Right ventricle myocardium inferior (tissue), 1 donor: Measurements from ENCODE around the gene RHOT2. TPM values are rescaled to one million over a fixed set of nuclear protein-coding genes. Genes with fewer than 3 reads are reported as not detected.

Source experiments
- ATAC-seq: fragments of 200-7000 bp; cut with Tn5 transposase; one replicate; pipeline ENCODE4 v1.9.1; 2020; ENCODE audit warnings: mild to moderate bottlenecking, moderate library complexity
- DNase-seq: peaks from one replicate; pipeline ENCODE4 v3.0.0; 2021; ENCODE audit errors: missing footprints
- intact Hi-C: fragments of 100-400 bp; cut with DNase I; formaldehyde crosslinking; loops from one replicate; pipeline ENCODE4 v1.11.0; 2022
- total RNA-seq: library from RNA; stranded (reverse); fragmentation: NEBNext Ultra II Directional; extraction: Animal tissue kit (Norgen Biotek cat#: 25700); gene quantifications from one replicate; pipeline ENCODE4 v1.2.1, GENCODE V29; 2021
- donor health status: DM: no; HTN: yes; CAD: no; lungs with severe emphysema.

The RHOT2 gene
- total RNA-seq, 1 donor from 2014 or later = 86.0 TPM

DNA sequence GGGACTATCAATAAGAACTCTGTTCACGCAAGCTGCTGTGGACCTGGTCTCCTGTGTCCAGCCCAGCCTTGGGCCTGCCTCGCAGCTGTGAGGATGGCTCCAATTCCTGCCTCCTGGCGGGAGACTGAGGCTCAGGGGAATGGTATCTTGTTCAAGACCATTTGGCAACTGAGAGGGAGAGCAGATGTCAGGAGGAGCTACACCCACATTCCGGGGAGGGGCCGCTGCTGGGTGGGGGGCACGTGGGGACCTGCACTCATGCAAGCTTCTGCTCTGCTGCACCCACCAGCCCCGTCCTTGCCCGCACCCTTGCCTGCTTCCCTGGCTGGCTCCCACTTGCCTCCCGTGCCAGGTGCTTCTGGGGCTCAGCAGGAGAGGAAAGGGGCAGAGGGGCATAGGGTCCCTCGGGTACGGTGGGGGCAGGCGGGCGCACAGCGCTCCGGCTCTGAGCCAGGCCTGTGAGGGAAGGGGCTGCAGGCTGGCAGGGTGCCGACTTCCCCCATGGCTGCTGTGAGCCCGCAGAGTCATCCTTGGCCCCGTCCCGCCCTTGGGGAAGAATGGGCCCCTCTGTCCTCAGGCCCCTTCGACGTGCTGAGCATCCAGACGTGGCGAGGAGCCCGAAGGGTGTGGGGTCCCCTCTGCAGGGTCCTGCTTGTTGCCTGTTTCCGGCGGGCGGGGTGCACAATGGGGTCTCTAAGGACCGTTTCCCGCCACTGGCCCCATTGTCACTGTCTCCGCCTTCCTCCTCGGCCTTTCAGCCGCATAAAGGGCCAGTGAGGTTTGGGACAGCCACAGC is 49.7 kb downstream of the RHOT2 start:
- intact Hi-C loops = no loop called here
- DNase-seq = no peak
- no peak for ATAC-seq

DNA sequence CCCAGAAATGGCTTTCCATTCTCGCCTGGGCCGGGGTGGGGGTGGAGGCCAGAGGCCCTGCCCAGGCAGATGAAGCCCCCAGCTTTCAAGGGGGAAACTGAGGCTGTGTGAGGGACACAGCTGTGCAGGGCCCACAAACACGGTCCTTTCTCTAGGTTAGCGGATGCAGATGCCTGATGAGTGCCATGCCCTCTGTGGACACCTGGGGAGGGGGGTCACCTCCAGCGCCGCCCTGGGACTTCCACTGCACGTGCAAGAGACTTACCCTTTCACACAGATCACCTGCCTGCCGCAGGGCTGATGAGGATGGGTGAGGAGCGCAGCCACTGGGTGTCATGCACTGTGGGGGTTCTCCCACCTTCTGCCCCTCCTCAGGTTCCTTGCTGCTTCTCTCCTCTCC is 50.5 kb downstream of the RHOT2 start:
- intact Hi-C loops = no loop called here
- DNase-seq = no peak
- no peak for ATAC-seq

DNA sequence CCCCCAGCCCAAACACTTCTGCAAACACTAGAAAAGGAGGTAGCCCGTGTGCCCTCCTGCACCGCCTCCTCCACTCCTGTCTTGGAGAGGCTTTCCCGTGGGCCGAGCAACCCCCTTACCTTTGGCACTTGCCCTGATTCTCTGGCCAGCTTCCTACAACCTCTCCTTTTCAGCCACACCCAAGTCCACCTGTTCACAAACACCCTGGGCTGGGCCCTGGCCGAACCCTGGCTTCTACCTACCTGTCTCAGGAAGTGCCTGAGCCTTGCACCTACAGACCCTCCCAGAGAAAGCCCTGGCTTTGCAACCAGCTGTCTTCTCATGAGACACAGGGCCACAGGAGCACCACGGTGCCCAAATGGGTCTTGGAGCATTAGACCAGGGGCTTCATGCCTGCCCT is 51.0 kb downstream of the RHOT2 start:
- intact Hi-C loops = no loop called here
- no peak for ATAC-seq
- DNase-seq = no peak

DNA sequence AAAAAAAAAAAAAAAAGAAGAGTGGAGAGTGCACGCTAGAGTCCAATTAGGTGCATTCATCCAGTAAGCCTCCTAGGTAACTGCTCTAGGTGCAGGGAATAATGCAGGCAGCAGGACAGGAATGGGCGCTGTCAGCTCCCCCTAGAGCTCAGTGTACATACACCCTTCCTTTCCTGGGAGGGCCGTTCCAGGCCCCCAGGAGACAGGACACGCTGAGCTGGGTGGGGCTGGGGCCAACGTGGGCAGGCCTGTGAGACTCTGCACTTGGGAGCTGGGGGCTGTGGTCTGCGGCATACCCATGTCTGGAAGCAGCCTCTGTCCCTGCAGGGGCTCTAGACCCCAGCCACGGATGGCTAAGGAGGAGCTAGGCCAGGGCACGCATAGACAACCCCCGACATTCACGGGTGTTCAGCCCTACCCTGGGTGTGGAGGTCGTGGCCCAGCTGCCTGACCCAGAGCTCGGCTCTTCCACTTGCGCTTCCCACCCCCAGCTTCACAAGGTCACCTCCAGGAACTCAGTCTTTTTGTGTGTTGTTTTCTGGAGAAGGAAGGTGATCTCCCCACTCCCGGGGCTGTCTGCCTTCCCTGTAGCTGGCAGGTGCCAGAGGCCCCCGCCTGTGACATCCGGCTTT is 52.0 kb downstream of the RHOT2 start:
- ATAC-seq (no peak), DNase-seq (no peak)
- intact Hi-C loops = loop anchor here (5.0 kb wide), 1 partner anchor 33 kb away; no protein-coding TSS in a partner anchor

GRCh38 chr16:720447-720989 is 52.6 kb downstream of the RHOT2 start:
- intact Hi-C loops = loop anchor here (5.0 kb wide), 1 partner anchor 33 kb away; no protein-coding TSS in a partner anchor
- ATAC-seq = peak; percentile 56
- DNase-seq = no peak

DNA sequence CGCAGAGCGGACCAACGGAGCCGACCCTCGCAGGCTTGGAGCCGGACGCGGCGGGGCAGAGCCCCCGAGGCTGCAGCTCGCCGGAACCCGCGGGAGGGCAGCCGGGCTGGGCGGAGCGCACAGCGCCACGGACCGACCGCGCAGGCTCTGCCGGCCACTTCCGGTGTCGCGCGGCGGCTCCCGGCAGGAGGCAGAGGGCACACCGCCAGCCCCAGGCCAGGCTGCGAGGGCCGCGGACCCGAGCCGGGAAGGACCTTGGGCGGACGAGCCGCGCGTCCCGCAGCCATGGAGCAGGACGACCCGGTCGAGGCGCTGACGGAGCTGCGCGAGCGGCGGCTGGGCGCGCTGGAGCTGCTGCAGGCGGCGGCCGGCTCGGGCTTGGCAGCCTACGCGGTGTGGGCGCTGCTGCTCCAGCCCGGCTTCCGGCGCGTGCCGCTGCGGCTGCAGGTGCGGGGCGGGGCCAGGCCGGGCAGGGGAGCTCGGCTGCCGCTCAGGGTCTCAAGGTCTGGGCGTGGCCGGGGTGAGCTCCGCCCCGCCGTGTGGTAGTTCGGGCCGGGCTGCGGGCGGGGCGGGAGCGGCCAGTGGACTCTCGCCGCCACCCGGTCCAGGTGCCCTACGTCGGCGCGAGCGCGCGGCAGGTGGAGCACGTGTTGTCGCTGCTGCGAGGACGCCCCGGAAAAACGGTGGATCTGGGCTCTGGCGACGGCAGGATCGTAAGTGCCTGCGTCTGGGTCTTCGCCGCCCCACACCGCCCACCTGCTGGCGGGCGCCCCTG is 53.2 kb downstream of the RHOT2 start, which contains the start of gene ANTKMT:
TSS of gene ANTKMT (plus strand) at position 157 of the 775 bp plus-strand sequence. CDS start at position 286, 129 bp downstream.
- intact Hi-C loops = loop anchor here (5.0 kb wide), 1 partner anchor 34 kb away; no protein-coding TSS in a partner anchor
- DNase-seq (peak; percentile 89), ATAC-seq (peak; percentile 88)

DNA sequence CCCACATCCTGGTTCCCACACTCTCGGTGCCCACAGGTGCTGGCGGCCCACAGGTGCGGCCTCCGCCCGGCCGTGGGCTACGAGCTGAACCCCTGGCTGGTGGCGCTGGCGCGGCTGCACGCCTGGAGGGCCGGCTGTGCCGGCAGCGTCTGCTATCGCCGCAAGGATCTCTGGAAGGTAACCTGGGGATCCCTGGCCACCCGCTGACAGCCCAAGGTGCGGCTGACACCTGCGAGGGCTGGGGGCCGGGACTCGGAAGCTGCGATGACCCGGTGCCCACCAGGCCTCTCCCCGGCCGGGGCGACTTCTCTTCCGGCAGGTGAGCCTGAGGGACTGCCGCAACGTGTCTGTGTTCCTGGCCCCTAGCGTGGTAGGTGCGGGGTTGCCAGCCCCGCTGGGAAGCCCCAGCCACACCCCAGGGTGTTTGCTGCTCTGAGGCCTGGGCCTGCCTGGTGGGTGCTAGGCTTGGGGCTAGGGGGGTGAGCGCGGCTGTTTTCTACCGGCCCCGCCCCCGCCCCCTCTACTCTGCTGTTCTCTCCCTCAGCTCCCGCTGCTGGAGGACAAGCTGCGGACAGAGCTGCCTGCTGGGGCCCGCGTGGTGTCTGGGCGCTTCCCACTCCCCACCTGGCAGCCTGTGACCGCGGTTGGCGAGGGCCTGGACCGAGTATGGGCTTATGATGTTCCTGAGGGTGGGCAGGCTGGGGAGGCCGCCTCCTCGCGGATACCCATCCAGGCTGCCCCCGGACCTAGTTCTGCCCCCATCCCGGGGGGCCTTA is 54.0 kb downstream of the RHOT2 start:
- intact Hi-C loops = loop anchor here (5.0 kb wide), 1 partner anchor 35 kb away; no protein-coding TSS in a partner anchor

DNA sequence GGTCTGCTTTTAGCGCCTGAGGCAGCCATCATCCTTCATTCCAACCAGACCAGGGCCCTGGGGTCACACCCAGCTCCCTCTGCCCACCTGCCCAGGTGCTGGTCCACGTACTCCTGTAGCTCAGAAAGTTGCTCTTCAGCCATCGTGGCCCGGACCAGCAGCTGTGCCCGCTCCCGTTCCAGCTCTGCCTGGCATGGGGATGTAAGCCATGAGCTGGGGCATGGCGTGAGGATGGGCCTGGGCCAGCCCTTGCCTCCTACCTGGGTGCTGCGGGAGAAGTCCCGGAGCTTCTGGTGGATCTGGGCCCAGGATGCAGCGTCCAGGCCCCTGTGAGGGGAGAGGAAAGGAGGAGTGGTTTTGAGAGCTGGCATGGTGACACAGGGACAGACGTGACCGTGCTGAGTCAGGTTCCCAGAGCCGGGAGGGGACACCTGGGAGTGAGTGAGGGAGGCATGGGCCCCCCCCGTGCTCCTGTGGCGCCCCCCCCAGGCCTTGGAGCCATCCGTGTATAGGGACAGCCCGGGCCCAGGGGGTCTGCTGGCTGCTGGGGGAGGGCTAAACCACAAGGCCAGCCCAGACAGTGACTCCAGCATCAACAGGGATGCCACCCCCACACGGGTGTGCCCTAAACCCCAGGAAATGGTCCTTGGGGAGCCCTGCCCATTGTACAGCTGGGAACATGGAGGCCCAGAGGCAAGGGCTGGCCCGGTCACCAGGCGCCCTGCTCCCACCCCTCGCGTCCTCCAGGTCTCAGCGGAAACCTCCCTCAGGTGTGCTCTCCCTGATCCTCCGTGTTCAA is 55.1 kb downstream of the RHOT2 start:
- no peak for ATAC-seq
- intact Hi-C loops = loop anchor here (5.0 kb wide), 1 partner anchor 36 kb away; no protein-coding TSS in a partner anchor
- DNase-seq = no peak

More for the DNA sequence above, 54.0 kb downstream of the RHOT2 start:
- DNase-seq (no peak), ATAC-seq (no peak)

DNA sequence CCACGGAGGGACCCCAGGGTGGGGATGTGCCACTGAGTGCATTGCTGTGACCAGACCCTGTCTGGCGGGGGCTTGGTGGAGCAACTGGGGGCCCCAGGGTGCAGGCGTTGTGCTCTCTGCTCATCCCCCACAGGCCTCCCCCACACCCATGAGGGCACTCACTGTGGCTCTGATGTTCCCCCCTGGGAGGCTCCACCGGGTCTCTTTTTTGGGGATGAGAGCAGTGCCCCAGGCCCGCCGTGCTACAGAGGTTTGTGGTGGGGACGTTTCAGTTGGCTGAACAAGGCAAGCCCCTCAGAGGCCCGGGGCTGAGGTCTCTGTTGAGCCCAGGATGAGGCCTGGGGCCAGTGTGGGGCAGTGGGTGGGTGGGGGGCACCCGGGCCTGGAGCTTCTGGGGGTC is 55.8 kb downstream of the RHOT2 start:
- intact Hi-C loops = loop anchor here (5.0 kb wide), 1 partner anchor 36 kb away; no protein-coding TSS in a partner anchor
- no peak for ATAC-seq
- DNase-seq = no peak

Other genes with a start within 250 kb of the RHOT2 start
- gene RAB11FIP3, start 242.5 kb upstream of the RHOT2 start, total RNA-seq = 23.3 TPM
- gene CAPN15, start 140.4 kb upstream of the RHOT2 start, total RNA-seq = 16.8 TPM
- not detected for gene PRR35, start 107.7 kb upstream of the RHOT2 start, total RNA-seq
- gene NHLRC4, start 101.1 kb upstream of the RHOT2 start, total RNA-seq = 0.57 TPM
- gene PIGQ, start 98.2 kb upstream of the RHOT2 start, total RNA-seq = 16.6 TPM
- 8.8 TPM for gene RAB40C, start 78.1 kb upstream of the RHOT2 start, total RNA-seq
- gene WFIKKN1, start 37.1 kb upstream of the RHOT2 start, total RNA-seq = 0.16 TPM
- gene METTL26, start 31.8 kb upstream of the RHOT2 start, total RNA-seq = 53.5 TPM
- gene MCRIP2, start 26.3 kb upstream of the RHOT2 start, total RNA-seq = 194 TPM
- 7.7 TPM for gene WDR90, start 18.8 kb upstream of the RHOT2 start, total RNA-seq
- 2.1 TPM for gene RHBDL1, start 7.5 kb downstream of the RHOT2 start, total RNA-seq
- gene STUB1, start 12.3 kb downstream of the RHOT2 start, total RNA-seq = 120 TPM
- 46.4 TPM for gene JMJD8, start 16.2 kb downstream of the RHOT2 start, total RNA-seq
- gene WDR24, start 22.3 kb downstream of the RHOT2 start, total RNA-seq = 7.8 TPM
- not detected for gene FBXL16, start 37.7 kb downstream of the RHOT2 start, total RNA-seq
- 60.4 TPM for gene METRN, start 47.0 kb downstream of the RHOT2 start, total RNA-seq
- 29.1 TPM for gene ANTKMT, start 53.0 kb downstream of the RHOT2 start, total RNA-seq
- 0.49 TPM for gene CCDC78, start 58.3 kb downstream of the RHOT2 start, total RNA-seq
- 18.7 TPM for gene HAGHL, start 59.0 kb downstream of the RHOT2 start, total RNA-seq
- gene CIAO3, start 72.9 kb downstream of the RHOT2 start, total RNA-seq = 32.2 TPM
- 1.9 TPM for gene MSLN, start 92.6 kb downstream of the RHOT2 start, total RNA-seq
- 9.7 TPM for gene RPUSD1, start 120.2 kb downstream of the RHOT2 start, total RNA-seq
- 6.4 TPM for gene CHTF18, start 120.5 kb downstream of the RHOT2 start, total RNA-seq
- gene GNG13, start 132.6 kb downstream of the RHOT2 start, total RNA-seq = not detected